Activated T-cell treated with anti-CD3 and anti-CD28 coated beads for 48 hours (primary cell): ENCODE data around the gene MATCAP1.

ENCODE experiments used
- DNase-seq: peaks from one replicate; pipeline ENCODE4 v3.0.0-alpha.2; 2020; ENCODE audit warnings: low read depth

Gene MATCAP1

DNA sequence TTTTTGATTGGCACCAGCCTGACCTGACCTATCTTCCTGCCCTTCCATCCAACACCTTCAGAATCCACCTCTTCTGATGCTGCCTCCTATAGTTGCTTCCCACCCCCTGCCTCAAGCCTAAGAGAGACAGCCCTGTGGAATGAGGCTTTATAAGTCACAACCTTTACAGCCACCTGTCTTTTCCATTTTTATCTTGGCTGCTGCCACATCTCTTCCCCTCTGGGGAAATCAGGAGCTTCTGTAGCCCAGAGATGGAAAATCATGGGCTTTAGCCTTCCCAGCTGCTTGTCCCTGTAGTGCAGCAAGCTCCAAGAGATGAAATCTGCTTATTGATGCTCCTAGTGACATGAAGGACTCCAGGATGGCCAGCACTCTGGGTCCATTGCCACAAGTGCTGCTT is 55.3 kb downstream of the MATCAP1 start:
- DNase-seq, result no peak
